H1 (cell line): ENCODE data around the gene ZNF546. TPM values are rescaled to one million over a fixed set of nuclear protein-coding genes. Genes with fewer than 3 reads are reported as not detected.
A peak's percentile ranks its signal among the peaks of the same experiment; 100 is the strongest.

Experiments
- CTCF ChIA-PET: fragments of 300-600 bp; sonication (Branson Sonifier 250); formaldehyde crosslinking; loops from one replicate; lab custom pipeline; 2021; ENCODE audit not compliant: partially characterized antibody; lab: Charles Lee
- POLR2A ChIA-PET: fragments of 300-600 bp; sonication (Branson Sonifier 250); formaldehyde crosslinking; loops from one replicate; lab custom pipeline; 2021; ENCODE audit warnings: inconsistent platforms; ENCODE audit not compliant: partially characterized antibody; lab: Charles Lee
- DNase-seq, 2 experiments: peaks; one replicate each; pipeline versions ENCODE4 v3.0.0 to v3.0.0-alpha.2; 2010 to 2022; ENCODE audit warnings: low spot score in 2 of 2, low read depth in 1 of 2, mixed read lengths in 1 of 2
- FAIRE-seq: peaks from 2 replicates; lab custom pipeline; 2011; peaks lifted over from hg19 to GRCh38; lab: Jason Lieb, UNC
- H2AFZ ChIP-seq: 2 replicates; pipeline ENCODE4 v1.8.1; 2012; ENCODE audit warnings: low read length, inconsistent platforms
- H2AK5ac ChIP-seq: 2 replicates; pipeline ENCODE4 v1.6.1; 2013; ENCODE audit warnings: low read depth, low read length
- H2BK120ac ChIP-seq: replicated peaks from 2 replicates; pipeline ENCODE3; 2013; ENCODE audit warnings: low read depth, low read length, inconsistent platforms
- H2BK12ac ChIP-seq: 2 replicates; pipeline ENCODE4 v1.6.1; 2013; ENCODE audit warnings: low read depth, low read length
- H2BK15ac ChIP-seq: 2 replicates; pipeline ENCODE4 v1.6.1; 2013; ENCODE audit warnings: low read length
- H2BK20ac ChIP-seq: 2 replicates; pipeline ENCODE4 v1.6.1; 2013; ENCODE audit warnings: low read length
- H2BK5ac ChIP-seq: 2 replicates; pipeline ENCODE4 v1.6.1; 2013; ENCODE audit warnings: low read depth, low read length
- H3K14ac ChIP-seq: 2 replicates; pipeline ENCODE4 v1.6.1; 2013; ENCODE audit warnings: inconsistent platforms; ENCODE audit not compliant: insufficient read length
- H3K18ac ChIP-seq: 2 replicates; pipeline ENCODE4 v1.6.1; 2013; ENCODE audit warnings: low read length; ENCODE audit errors: extremely low read depth
- H3K23ac ChIP-seq: 2 replicates; pipeline ENCODE4 v1.6.1; 2013; ENCODE audit warnings: inconsistent platforms; ENCODE audit not compliant: insufficient read length
- H3K23me2 ChIP-seq: 2 replicates; pipeline ENCODE4 v1.6.1; 2013; ENCODE audit warnings: low read depth, low read length
- H3K27ac ChIP-seq: 2 replicates; pipeline ENCODE4 v1.6.1; 2011; ENCODE audit warnings: low read depth, low read length, inconsistent platforms
- H3K27me3 ChIP-seq, 4 experiments: replicated peaks in 1 of 4; 1 replicate in 1 of 4; 2 replicates in 3 of 4; pipeline versions ENCODE4 v1.6.1 to v1.8.1; 2011 to 2013; ENCODE audit warnings: low read length in 3 of 4, mild to moderate bottlenecking in 3 of 4, inconsistent platforms in 2 of 4, mixed read lengths in 2 of 4, moderate library complexity in 1 of 4; ENCODE audit not compliant: control insufficient read depth in 3 of 4, insufficient read depth in 3 of 4; ENCODE audit errors: extremely low read depth in 1 of 4
- H3K36me3 ChIP-seq, 4 experiments: 2 replicates each; pipeline versions ENCODE4 v1.6.1 to v1.8.1; 2011 to 2013; ENCODE audit warnings: mild to moderate bottlenecking in 4 of 4, low read length in 3 of 4, moderate library complexity in 2 of 4, control low read depth in 1 of 4, inconsistent platforms in 1 of 4; ENCODE audit not compliant: insufficient read depth in 4 of 4, control insufficient read depth in 2 of 4
- H3K4ac ChIP-seq: replicated peaks from 2 replicates; pipeline ENCODE3; 2013; ENCODE audit warnings: low read length, low read depth, mixed read lengths, inconsistent platforms; ENCODE audit not compliant: insufficient read length
- H3K4me1 ChIP-seq, 4 experiments: replicated peaks in 1 of 4; 1 replicate in 1 of 4; 2 replicates in 3 of 4; pipeline versions ENCODE4 v1.6.1 to v1.8.1; 2011 to 2013; ENCODE audit warnings: low read length in 3 of 4, inconsistent platforms in 2 of 4, mixed read lengths in 1 of 4; ENCODE audit not compliant: insufficient read depth in 4 of 4, control insufficient read depth in 3 of 4
- H3K4me2 ChIP-seq, 2 experiments: 2 replicates each; pipeline versions ENCODE4 v1.6.1 to v1.8.1; 2011 to 2013; ENCODE audit warnings: low read depth in 2 of 2, low read length in 2 of 2, control low read depth in 1 of 2, inconsistent platforms in 1 of 2, mild to moderate bottlenecking in 1 of 2; ENCODE audit not compliant: insufficient read depth in 1 of 2
- H3K4me3 ChIP-seq, 4 experiments: fragments of 200-600, 300-600 bp in 1 of 4; sonication (generic), shearing (Covaris generic), sonication (Bioruptor Twin) in 1 of 4; 2 replicates each; pipeline versions ENCODE4 v1.5.1 to v1.8.1; 2011 to 2016; ENCODE audit warnings: low read length in 4 of 4, low read depth in 3 of 4, control low read depth in 2 of 4, inconsistent platforms in 2 of 4, mild to moderate bottlenecking in 2 of 4, mixed read lengths in 1 of 4, moderate library complexity in 1 of 4; ENCODE audit not compliant: insufficient read depth in 2 of 4; ENCODE audit errors: extremely low read depth in 1 of 4
- H3K56ac ChIP-seq: replicated peaks from 2 replicates; pipeline ENCODE3; 2013; ENCODE audit warnings: low read depth, mild to moderate bottlenecking, mixed read lengths, low read length, inconsistent platforms; ENCODE audit not compliant: insufficient read length
- H3K79me1 ChIP-seq: 2 replicates; pipeline ENCODE4 v1.6.1; 2013; ENCODE audit warnings: low read depth, low read length, control low read depth
- H3K79me2 ChIP-seq, 2 experiments: 2 replicates each; pipeline versions ENCODE4 v1.6.1 to v1.8.1; 2012 to 2013; ENCODE audit warnings: low read length in 2 of 2, mild to moderate bottlenecking in 2 of 2, inconsistent platforms in 1 of 2; ENCODE audit not compliant: insufficient read depth in 2 of 2, control insufficient read depth in 1 of 2
- H3K9ac ChIP-seq, 4 experiments: replicated peaks in 1 of 4; 1 replicate in 1 of 4; 2 replicates in 3 of 4; pipeline versions ENCODE4 v1.6.1 to v1.8.1; 2011 to 2013; ENCODE audit warnings: low read depth in 3 of 4, low read length in 3 of 4, control low read depth in 2 of 4, mild to moderate bottlenecking in 2 of 4, moderate library complexity in 2 of 4, inconsistent platforms in 1 of 4; ENCODE audit errors: extremely low read depth in 1 of 4
- H3K9me3 ChIP-seq, 2 experiments: 2 replicates each; pipeline versions ENCODE4 v1.6.1 to v1.8.1; 2012 to 2013; ENCODE audit warnings: mild to moderate bottlenecking in 2 of 2, moderate library complexity in 2 of 2, control low read depth in 1 of 2, inconsistent platforms in 1 of 2, low read depth in 1 of 2, low read length in 1 of 2, mixed read lengths in 1 of 2; ENCODE audit not compliant: insufficient read depth in 2 of 2
- H4K20me1 ChIP-seq, 2 experiments: replicated peaks in 1 of 2; 2 replicates each; pipeline versions ENCODE3 to v1.8.1; 2011 to 2013; ENCODE audit warnings: inconsistent platforms in 2 of 2, low read length in 2 of 2, mild to moderate bottlenecking in 1 of 2; ENCODE audit not compliant: insufficient read depth in 2 of 2, control insufficient read depth in 1 of 2
- H4K5ac ChIP-seq: 2 replicates; pipeline ENCODE4 v1.6.1; 2013; ENCODE audit warnings: low read length, low read depth, mixed read lengths, inconsistent platforms; ENCODE audit not compliant: insufficient read length
- H4K8ac ChIP-seq: 2 replicates; pipeline ENCODE4 v1.8.0; 2013; ENCODE audit warnings: mild to moderate bottlenecking, moderate library complexity, low read length, inconsistent platforms; ENCODE audit not compliant: insufficient read depth; ENCODE audit errors: extremely low read depth
- H4K91ac ChIP-seq: replicated peaks from 2 replicates; pipeline ENCODE3; 2013; ENCODE audit warnings: low read length, mixed read lengths, inconsistent platforms; ENCODE audit not compliant: insufficient read length
- ASH2L ChIP-seq: fragments of 200-600, 300-600 bp; sonication (generic); IDR thresholded peaks from one replicate; pipeline ENCODE4 v1.7.1; 2017; ENCODE audit warnings: low read length
- BCL11A ChIP-seq, 2 experiments: IDR thresholded peaks; one replicate each; pipeline ENCODE4 v1.6.1; 2011; ENCODE audit warnings: low read depth in 2 of 2, low read length in 2 of 2, mild to moderate bottlenecking in 2 of 2
- BRCA1 ChIP-seq: IDR thresholded peaks from 2 replicates; pipeline ENCODE4 v1.6.1; 2012; ENCODE audit warnings: low read depth, low read length, improper control_type of control experiment
- CBX5 ChIP-seq: fragments of 300-800, 300-1000 bp; sonication (generic); IDR thresholded peaks from 2 replicates; pipeline ENCODE4 v1.7.1; 2016; ENCODE audit warnings: antibody characterized with exemption, low read length, low read depth
- CBX8 ChIP-seq: fragments of 300-800, 300-1000 bp; sonication (generic); IDR thresholded peaks from 2 replicates; pipeline ENCODE4 v1.7.1; 2016; ENCODE audit warnings: low read depth, low read length, borderline replicate concordance
- EZH2 ChIP-seq: fragments of 200-600 bp; sonication (generic); IDR thresholded peaks from 2 replicates; pipeline ENCODE4 v1.7.1; 2012; ENCODE audit warnings: low read depth, mild to moderate bottlenecking, moderate library complexity, low read length, inconsistent platforms; ENCODE audit not compliant: severe bottlenecking
- JUN ChIP-seq: IDR thresholded peaks from 2 replicates; pipeline ENCODE4 v1.6.1; 2011; ENCODE audit warnings: low read depth, mild to moderate bottlenecking, improper control_type of control experiment, low read length
- MAX ChIP-seq: IDR thresholded peaks from 2 replicates; pipeline ENCODE4 v1.6.1; 2012; ENCODE audit warnings: inconsistent platforms
- NANOG ChIP-seq: IDR thresholded peaks from 2 replicates; pipeline ENCODE4 v1.6.1; 2011; ENCODE audit warnings: low read length, low read depth, mild to moderate bottlenecking, inconsistent platforms; ENCODE audit not compliant: insufficient read depth, poor library complexity, severe bottlenecking
- RNF2 ChIP-seq: fragments of 200-900, 300-1000 bp; sonication (generic); IDR thresholded peaks from 2 replicates; pipeline ENCODE4 v1.7.1; 2016; ENCODE audit warnings: borderline replicate concordance, low read depth, mild to moderate bottlenecking, antibody characterized with exemption, low read length; ENCODE audit not compliant: poor library complexity, severe bottlenecking; ENCODE audit errors: missing control alignments
- SP1 ChIP-seq: IDR thresholded peaks from 2 replicates; pipeline ENCODE4 v1.6.1; 2011; ENCODE audit warnings: low read depth, low read length
- TCF12 ChIP-seq: IDR thresholded peaks from 2 replicates; pipeline ENCODE4 v1.6.1; 2011; ENCODE audit warnings: low read depth, mild to moderate bottlenecking, low read length
- WGBS, 2 experiments: shearing (Covaris generic) in 1 of 2; methylation state at CpG; one replicate each; pipeline versions ENCODE4 v1.1.6 to v1.1.7; 2013 to 2015; ENCODE audit warnings: low lambda C conversion rate in 2 of 2, mixed read lengths in 2 of 2, inconsistent platforms in 1 of 2, low coverage in 1 of 2, missing lambda C conversion rate in 1 of 2; ENCODE audit not compliant: insufficient replicate concordance in 2 of 2, insufficient coverage in 1 of 2, insufficient read length in 1 of 2; ENCODE audit errors: extremely low coverage in 1 of 2, missing lambda C conversion rate in 1 of 2; 5-methylcytosine and 5-hydroxymethylcytosine counted together
- polyA plus RNA-seq, 7 experiments: library from polyadenylated mRNA; depleted of rRNA in 3 of 7; stranded (reverse) in 5 of 7; unstranded in 2 of 7; fragments of >200 nt in 5 of 7; fragments of 200-250 nt in 2 of 7; gene quantifications; 1 replicate in 5 of 7; 2 replicates in 1 of 7; 4 replicates in 1 of 7; pipeline versions ENCODE4 v1.2.1 to v1.2.3, GENCODE V29; 2011 to 2013; ENCODE audit warnings: missing spikeins in 2 of 7, mixed read lengths in 2 of 7
- total RNA-seq: library from RNA; stranded (reverse); fragmentation: NEBNext Ultra II Directional; extraction: Animal tissue kit (Norgen Biotek cat#: 25700); gene quantifications from 2 replicates; pipeline ENCODE4 v1.2.1, GENCODE V29; 2021

ZNF546 gene
- total and polyA plus RNA-seq, 2 of the 8 experiments (the other 6 are each of a cell fraction or from before 2014, with no cell fraction given) = 0.21 to 1.1 TPM

GRCh38 chr19:39995794-39996193 is 1.1 kb upstream of the ZNF546 start:
- Histone ChIP-seq H3K79me2 (peaks cover 5 to 19% of the 10 kb centered on the region in 2 experiments; a peak in 3 of 4 replicates), H2BK20ac (no peak overlapping the region), H3K56ac (no peak overlapping the region), H3K18ac (no peak overlapping the region), H3K4me3 (peak overlapping the region; percentile 14 to 97 (median 60); a peak in 5 of 8 replicates), H3K27me3 (no peaks in the 10 kb centered on the region), H2BK5ac (no peak overlapping the region), H2BK120ac (no peak overlapping the region), H2BK15ac (no peak overlapping the region), H3K9me3 (peaks cover 9 to 15% of the 10 kb centered on the region in 2 experiments; a peak in 2 of 4 replicates), H3K23ac (no peak overlapping the region), H3K9ac (no peak overlapping the region), H4K8ac (no peak overlapping the region), H3K14ac (no peak overlapping the region), H2AK5ac (no peak overlapping the region), H3K27ac (no peak overlapping the region), H2AFZ (no peak overlapping the region), H3K4me2 (peak overlapping the region; percentile 84 to 97), H2BK12ac (no peak overlapping the region), H3K36me3 (no peaks in the 10 kb centered on the region), H4K20me1 (no peaks in the 10 kb centered on the region), H4K5ac (no peak overlapping the region), H4K91ac (no peak overlapping the region), H3K23me2 (peaks cover 9% of the 10 kb centered on the region), H3K4me1 (peaks cover 0 to 3% (median 1%) of the 10 kb centered on the region in 4 experiments; a peak in 3 of 7 replicates), H3K79me1 (peaks cover 3% of the 10 kb centered on the region; the same call in 1 of the 2 replicates), H3K4ac (no peak overlapping the region)
- WGBS, 2 experiments = 67% methylated on average over 1 of the region's 1 CpG; no CpG with 5 or more reads in 1 of the 2 experiments
- FAIRE-seq (no peak), DNase-seq (no peak)
- ChIA-PET POLR2A (interaction anchor here (0.9 to 1.5 kb wide), 2 partner anchors 10 to 11 kb away, joined by 3 read pairs; no protein-coding TSS in a partner anchor), CTCF (no interaction called here)
- TF ChIP-seq BRCA1 (no peak), RNF2 (no peak), CBX8 (no peak), ASH2L (no peak), EZH2 (no peak), TCF12 (no peak), JUN (no peak), NANOG (no peak), CBX5 (no peak), MAX (no peak), SP1 (no peak), BCL11A (IDR thresholded peaks at IDR 0.05; ENCODE audit: low read depth in 2 of 2, low read length in 2 of 2) (no peak)
